RWPE1 (cell line): ENCODE data around the gene USP21.

Experiments used
- CTCF ChIA-PET: fragments of 350-600 bp; sonication (Branson Sonifier 250); formaldehyde crosslinking; extraction: SDS; loops from one replicate; lab custom pipeline; 2021; lab: Yijun Ruan, JAX
- POLR2A ChIA-PET: fragments of 400-600 bp; formaldehyde crosslinking; extraction: SDS; loops from one replicate; lab custom pipeline; 2020; ENCODE audit warnings: antibody characterized with exemption; ENCODE audit not compliant: low non-redundant PET; lab: Yijun Ruan, JAX
- DNase-seq: peaks from one replicate; pipeline ENCODE4 v3.0.0; 2012; ENCODE audit warnings: low spot score
- H3K27ac ChIP-seq: fragments of 450-650 bp; 2 replicates; pipeline ENCODE4 v1.5.1; 2017
- CTCF ChIP-seq: fragments of 450-650 bp; conservative IDR thresholded peaks from 2 replicates; pipeline ENCODE4 v1.5.1; 2017; ENCODE audit warnings: low read depth, mild to moderate bottlenecking

The USP21 gene

DNA sequence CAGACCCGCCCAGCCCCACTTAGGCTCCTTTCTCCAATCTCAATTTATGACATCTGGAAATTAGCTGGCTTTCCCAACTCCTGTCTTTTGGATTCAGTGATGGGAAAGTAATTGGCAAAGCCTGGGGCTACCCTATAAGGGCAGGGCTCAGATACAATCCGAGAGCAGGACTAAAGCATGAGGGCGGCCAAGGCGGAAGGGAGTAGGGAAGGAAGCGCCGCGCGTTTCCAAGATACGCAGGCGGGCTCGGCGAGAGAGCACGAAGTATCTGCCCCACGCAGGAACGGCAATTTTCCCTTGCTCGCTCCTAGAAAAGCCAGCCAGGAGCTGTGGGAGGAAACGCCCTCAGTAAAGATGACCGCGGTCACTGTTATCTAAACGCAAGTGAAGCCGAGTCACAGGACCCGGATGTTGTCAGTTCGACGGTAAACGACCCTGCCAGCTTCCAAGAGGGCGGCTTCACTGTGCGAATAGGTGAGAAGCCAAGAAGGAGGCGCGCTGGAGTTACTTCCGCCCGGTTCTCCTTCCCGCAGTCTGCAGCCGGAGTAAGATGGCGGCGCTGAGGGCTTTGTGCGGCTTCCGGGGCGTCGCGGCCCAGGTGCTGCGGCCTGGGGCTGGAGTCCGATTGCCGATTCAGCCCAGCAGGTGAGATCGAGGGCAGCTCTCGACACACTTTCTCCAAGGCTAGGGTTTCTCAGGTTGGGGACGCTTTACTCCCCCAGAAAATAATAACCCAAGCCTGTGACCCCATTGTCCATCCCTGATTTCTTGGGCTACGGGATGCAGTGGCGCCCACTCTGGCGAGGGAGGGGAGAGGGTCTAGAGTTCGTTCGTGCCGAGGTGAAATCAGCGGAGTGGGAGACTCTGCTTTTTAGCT lies 42.8 kb downstream of the USP21 start, which contains the start of gene NDUFS2:
NDUFS2 (plus strand) TSS at position 532 of the 877 bp plus-strand sequence; CDS start at position 551, 19 bp downstream.
- DNase-seq = peak; percentile 92
- H3K27ac ChIP-seq = peak within 1 kb of the TSS; percentile 94
- POLR2A ChIA-PET = interaction anchor here (0.6 kb wide), 1 partner anchor 20 kb away, joined by 3 read pairs; no protein-coding TSS in a partner anchor
- CTCF ChIA-PET = interaction anchor here (0.6 to 1.5 kb wide), 5 partner anchors 10 to 816 kb away, joined by 3 to 4 read pairs (median 3); no protein-coding TSS in a partner anchor
- TF ChIP-seq CTCF = no peak; the same call in 1 of the 2 replicates

DNA sequence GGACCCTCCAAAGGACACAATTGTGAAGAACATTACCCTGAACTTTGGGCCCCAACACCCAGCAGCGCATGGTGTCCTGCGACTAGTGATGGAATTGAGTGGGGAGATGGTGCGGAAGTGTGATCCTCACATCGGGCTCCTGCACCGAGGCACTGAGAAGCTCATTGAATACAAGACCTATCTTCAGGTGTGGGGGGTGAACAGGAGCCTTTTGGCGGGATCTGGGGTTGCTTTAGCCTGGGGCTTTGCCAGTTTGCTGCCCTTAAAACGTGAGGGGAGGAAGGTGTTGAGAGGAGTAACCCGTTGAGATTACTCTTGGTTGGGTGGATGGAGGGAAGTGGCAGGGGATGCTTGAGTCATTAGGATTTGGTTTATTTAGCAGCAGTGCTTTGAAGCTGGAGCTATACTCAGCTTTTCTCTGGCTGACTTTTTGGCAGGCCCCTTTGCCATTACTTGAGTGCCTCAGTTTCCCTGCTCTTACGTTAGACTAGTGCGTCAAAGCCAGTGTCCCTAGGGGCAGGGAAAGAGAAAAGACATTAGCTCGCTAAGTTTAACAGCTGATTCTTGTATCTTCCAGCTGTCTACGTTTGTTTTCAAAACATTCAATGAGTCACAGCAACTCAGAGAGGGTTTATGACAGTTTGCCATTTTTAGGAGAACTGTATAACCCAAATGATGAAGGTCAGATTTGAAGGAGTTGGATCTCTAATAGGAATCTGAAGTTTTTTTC lies 47.3 kb downstream of the USP21 start:
- no peak for DNase-seq
- no peak for TF ChIP-seq CTCF
- CTCF ChIA-PET = interaction anchor here (1.1 to 1.2 kb wide), 2 partner anchors 19 to 59 kb away, joined by 3 to 4 read pairs; partner anchors contain the start of gene TOMM40L
- no peak overlapping the region for H3K27ac ChIP-seq
- POLR2A ChIA-PET = no interaction called here

GRCh38 chr1:161207173-161207572 lies 47.9 kb downstream of the USP21 start:
- DNase-seq = no peak
- CTCF ChIA-PET = no interaction called here
- H3K27ac ChIP-seq = 0 out of 2 replicates have a peak overlapping the region, but pooled peaks have one; percentile 18
- TF ChIP-seq CTCF = no peak
- POLR2A ChIA-PET = no interaction called here

- CTCF ChIA-PET = interaction anchor here (0.6 to 1.3 kb wide), 4 partner anchors 9 to 69 kb away, joined by 3 to 6 read pairs (median 4); partner anchors contain the start of gene TOMM40L
- POLR2A ChIA-PET = no interaction called here
- peak; percentile 88 for TF ChIP-seq CTCF
- H3K27ac ChIP-seq = no peak overlapping the region
- DNase-seq = peak; percentile 85
Observed at GRCh38 chr1:161209790-161210409, 50.6 kb downstream of the USP21 start.

DNA sequence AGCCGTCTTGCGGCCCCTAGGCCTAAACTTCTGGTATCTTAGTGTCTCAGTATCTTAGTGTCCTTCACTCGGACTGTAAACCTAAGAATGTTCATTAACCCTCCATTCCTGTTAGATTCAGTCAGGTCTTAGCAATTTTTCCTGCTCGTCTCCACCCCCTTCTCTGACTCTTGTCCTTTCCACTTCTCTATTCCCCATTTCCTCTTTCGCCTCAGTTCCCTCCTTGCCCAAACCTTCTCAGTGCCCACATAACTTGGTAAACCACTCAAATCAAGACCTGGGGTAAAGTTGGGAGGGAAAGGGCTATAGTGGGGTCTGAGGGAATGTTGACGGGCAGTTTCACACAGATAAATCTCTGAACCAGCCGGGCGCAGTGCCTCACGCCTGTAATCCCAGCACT lies 55.1 kb downstream of the USP21 start:
- ChIA-PET CTCF (no interaction called here), POLR2A (no interaction called here)
- no peak for DNase-seq
- H3K27ac ChIP-seq = no peak overlapping the region
- TF ChIP-seq CTCF = no peak
